ENCODE results near the gene PDE4D. TPM values are rescaled to one million over a fixed set of nuclear protein-coding genes. Genes with fewer than 3 reads are reported as not detected.

PDE4D gene
- total RNA-seq, 2 experiments from 2014 or later, result 0.50 to 0.51 TPM

DNA sequence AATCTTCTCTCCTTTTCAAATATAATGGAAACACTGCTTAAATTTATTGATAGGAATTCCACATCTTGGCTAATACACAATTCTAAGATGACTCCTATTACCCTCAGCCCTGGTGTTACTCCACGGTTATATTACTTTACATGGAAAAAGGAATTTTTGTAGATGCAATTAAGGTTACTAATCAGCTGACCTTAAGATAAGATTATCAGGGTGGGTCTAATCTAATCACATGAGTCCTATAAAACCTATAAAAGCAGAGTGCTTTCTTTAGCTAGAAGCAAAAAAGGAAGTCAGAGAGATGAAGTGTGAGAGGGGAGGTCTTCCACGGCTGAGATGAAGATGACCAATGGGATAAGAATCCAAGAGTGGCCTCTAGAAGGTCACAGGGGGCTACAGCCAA lies 268.6 kb downstream of the PDE4D start:
- no peaks in the 10 kb centered on the region for H3K9me2 ChIP-seq (ENCODE audit: insufficient read depth, low read length)
- TF ChIP-seq CTCF (conservative IDR thresholded peaks at IDR 0.05; ENCODE audit: low read length) (no peak), EZH2phosphoT487 (IDR thresholded peaks at IDR 0.05; ENCODE audit: borderline replicate concordance, low read depth, low read length) (no peak)
- no peak for DNase-seq (ENCODE audit: low spot score)
- no peak overlapping the region for H3K4me3 ChIP-seq (ENCODE audit: low read depth, low read length, poor library complexity, severe bottlenecking)
- no peaks in the 10 kb centered on the region for H3K36me3 ChIP-seq (ENCODE audit: insufficient read depth, low read length)
- no peak overlapping the region for H2AFZ ChIP-seq (ENCODE audit: low read length)
- no peak overlapping the region for H3K27ac ChIP-seq (ENCODE audit: low read depth, low read length, poor library complexity, severe bottlenecking)
- no TSS peak for BruUV-seq (replicated peaks)
- ChIA-PET POLR2A (interaction anchor here (0.7 to 0.8 kb wide), 2 partner anchors 9 to 166 kb away, joined by 3 to 6 read pairs; no protein-coding TSS in a partner anchor), CTCF (ENCODE audit: unreplicated experiment) (no interaction called here)
- H3K4me1 ChIP-seq (ENCODE audit: insufficient read depth, low read length, poor library complexity, severe bottlenecking), result peaks cover 18% of the 10 kb centered on the region
- no peak overlapping the region for H3K4me2 ChIP-seq (ENCODE audit: low read length)
- H3K79me2 ChIP-seq (ENCODE audit: insufficient read depth, low read depth, low read length), result no peaks in the 10 kb centered on the region
- H3K9me3 ChIP-seq (ENCODE audit: low read length), result no peaks in the 10 kb centered on the region; the same call in 1 of the 2 replicates
- intact Hi-C loops (cut with micrococcal nuclease; ENCODE audit: unreplicated experiment), result no loop called here
- no peaks in the 10 kb centered on the region for H4K20me1 ChIP-seq (ENCODE audit: insufficient read depth, low read length)

DNA sequence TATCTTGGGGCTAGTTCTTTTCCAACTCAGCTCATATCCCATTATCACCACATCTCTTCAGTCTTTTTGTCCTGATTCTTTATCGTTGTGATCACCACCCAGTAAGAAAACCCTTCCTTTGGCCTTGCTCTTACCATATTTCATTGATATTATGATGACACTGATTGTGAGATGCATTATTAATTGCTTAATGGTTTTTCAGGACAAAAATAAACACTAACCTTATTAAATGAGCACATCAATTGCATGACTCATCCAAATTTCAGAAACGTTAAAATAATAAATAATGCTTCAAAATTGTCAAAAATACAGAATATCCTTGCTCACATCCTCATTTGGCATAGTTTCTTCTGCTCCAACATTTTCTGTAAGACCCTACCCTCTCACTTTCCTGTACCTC lies 270.7 kb downstream of the PDE4D start:
- Histone ChIP-seq H3K4me3 (ENCODE audit: low read depth, low read length, poor library complexity, severe bottlenecking) (no peak overlapping the region), H3K9me2 (ENCODE audit: insufficient read depth, low read length) (no peaks in the 10 kb centered on the region), H3K79me2 (ENCODE audit: insufficient read depth, low read depth, low read length) (no peaks in the 10 kb centered on the region), H3K27ac (ENCODE audit: low read depth, low read length, poor library complexity, severe bottlenecking) (no peak overlapping the region), H4K20me1 (ENCODE audit: insufficient read depth, low read length) (no peaks in the 10 kb centered on the region), H3K4me2 (ENCODE audit: low read length) (no peak overlapping the region), H2AFZ (ENCODE audit: low read length) (no peak overlapping the region), H3K36me3 (ENCODE audit: insufficient read depth, low read length) (no peaks in the 10 kb centered on the region), H3K9me3 (ENCODE audit: low read length) (no peaks in the 10 kb centered on the region), H3K4me1 (ENCODE audit: insufficient read depth, low read length, poor library complexity, severe bottlenecking) (peaks cover 20% of the 10 kb centered on the region)
- ChIA-PET CTCF (ENCODE audit: unreplicated experiment) (no interaction called here), POLR2A (no interaction called here)
- no TSS peak for BruUV-seq (replicated peaks)
- TF ChIP-seq CTCF (conservative IDR thresholded peaks at IDR 0.05; ENCODE audit: low read length), result no peak
- TF ChIP-seq EZH2phosphoT487 (IDR thresholded peaks at IDR 0.05; ENCODE audit: borderline replicate concordance, low read depth, low read length), result no peak
- intact Hi-C loops (cut with micrococcal nuclease; ENCODE audit: unreplicated experiment), result no loop called here
- no peak for DNase-seq (ENCODE audit: low spot score)

DNA sequence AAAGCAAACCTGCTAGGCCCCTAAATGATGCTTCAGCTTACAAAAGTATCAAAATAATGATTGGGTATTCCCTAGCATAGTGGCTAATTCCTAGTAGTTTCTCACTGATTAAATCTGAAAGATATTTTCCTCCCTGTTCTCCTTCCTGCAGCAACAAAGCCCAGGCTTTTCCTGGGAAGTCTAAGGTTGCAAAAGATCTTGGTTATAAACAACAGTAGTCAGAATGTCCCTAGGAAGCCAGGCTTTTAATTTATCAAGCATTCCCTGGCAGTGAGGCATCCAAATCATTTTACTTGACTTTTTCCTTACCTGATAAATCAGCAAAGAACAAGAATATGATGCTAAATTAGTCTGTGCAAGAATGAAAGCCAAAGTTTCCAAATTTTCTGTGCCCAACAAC lies 272.0 kb downstream of the PDE4D start:
- ChIA-PET CTCF (ENCODE audit: unreplicated experiment) (no interaction called here), POLR2A (interaction anchor here (1.2 kb wide), 1 partner anchor 11 kb away, joined by 6 read pairs; no protein-coding TSS in a partner anchor)
- H3K4me3 ChIP-seq (ENCODE audit: low read depth, low read length, poor library complexity, severe bottlenecking), result no peak overlapping the region
- no TSS peak for BruUV-seq (replicated peaks)
- no peaks in the 10 kb centered on the region for H3K36me3 ChIP-seq (ENCODE audit: insufficient read depth, low read length)
- H3K4me2 ChIP-seq (ENCODE audit: low read length), result peak overlapping the region; percentile 37; the same call in 1 of the 2 replicates
- H3K27ac ChIP-seq (ENCODE audit: low read depth, low read length, poor library complexity, severe bottlenecking), result no peak overlapping the region
- H4K20me1 ChIP-seq (ENCODE audit: insufficient read depth, low read length), result no peaks in the 10 kb centered on the region
- TF ChIP-seq CTCF (conservative IDR thresholded peaks at IDR 0.05; ENCODE audit: low read length) (no peak), EZH2phosphoT487 (IDR thresholded peaks at IDR 0.05; ENCODE audit: borderline replicate concordance, low read depth, low read length) (no peak)
- no peak for DNase-seq (ENCODE audit: low spot score)
- H3K79me2 ChIP-seq (ENCODE audit: insufficient read depth, low read depth, low read length), result no peaks in the 10 kb centered on the region
- H2AFZ ChIP-seq (ENCODE audit: low read length), result no peak overlapping the region
- intact Hi-C loops (cut with micrococcal nuclease; ENCODE audit: unreplicated experiment), result no loop called here
- no peaks in the 10 kb centered on the region for H3K9me2 ChIP-seq (ENCODE audit: insufficient read depth, low read length)
- H3K4me1 ChIP-seq (ENCODE audit: insufficient read depth, low read length, poor library complexity, severe bottlenecking), result peaks cover 20% of the 10 kb centered on the region
- H3K9me3 ChIP-seq (ENCODE audit: low read length), result no peaks in the 10 kb centered on the region
